GM19193 (cell line): ENCODE measurements around the gene MRTFA.

Source experiments
- POLR2A ChIP-seq: IDR thresholded peaks from 4 replicates; pipeline ENCODE4 v1.6.1; 2011; ENCODE audit not compliant: insufficient read depth, insufficient read length; ENCODE audit errors: extremely low read depth

Gene MRTFA

GRCh38 chr22:40434106-40434505 is 202.4 kb downstream of the MRTFA start:
- TF ChIP-seq POLR2A: no peak

- no peak for TF ChIP-seq POLR2A
These were observed 203.0 kb downstream of the MRTFA start for GRCh38 chr22:40433416-40434090.

DNA sequence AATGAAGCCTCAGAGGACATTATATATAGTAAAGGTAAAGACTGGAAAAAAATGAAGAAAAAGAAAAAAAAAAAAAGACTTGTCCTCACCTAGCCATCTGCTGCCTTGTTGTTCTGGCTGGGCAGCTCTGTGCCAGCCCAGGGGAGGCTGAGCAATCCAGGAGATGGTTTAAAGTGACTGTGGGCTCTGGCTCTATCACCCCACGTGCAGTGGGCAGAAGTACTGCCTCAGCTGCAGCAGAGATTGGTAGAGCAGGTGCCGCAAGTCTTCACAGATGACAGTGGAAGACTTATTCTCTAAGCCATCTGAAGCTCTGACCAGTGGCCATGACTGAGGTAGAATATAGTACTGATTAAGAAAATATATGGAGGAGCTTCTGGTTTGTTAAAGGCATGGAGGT is 203.9 kb downstream of the MRTFA start:
- TF ChIP-seq POLR2A: no peak

DNA sequence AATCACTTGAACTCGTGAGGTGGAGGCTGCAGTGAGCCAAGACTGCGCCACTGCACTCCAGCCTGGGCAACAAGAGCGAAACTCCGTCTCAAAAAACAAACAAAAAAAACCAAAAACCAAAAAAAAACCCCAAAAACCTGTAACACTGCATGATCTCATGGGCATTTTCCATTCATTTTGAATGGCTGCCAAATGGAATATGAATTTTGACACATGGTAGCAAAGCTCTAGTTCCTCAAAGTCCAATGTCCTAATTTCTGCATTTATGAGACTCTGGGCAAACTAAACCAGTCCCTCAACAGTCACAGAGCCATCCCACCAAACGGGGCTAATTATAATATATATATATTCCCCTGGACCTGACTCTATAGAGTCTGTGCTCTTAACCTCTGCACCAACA is 204.4 kb downstream of the MRTFA start:
- no peak for TF ChIP-seq POLR2A

GRCh38 chr22:40430991-40431390 is 205.5 kb downstream of the MRTFA start:
- no peak for TF ChIP-seq POLR2A

GRCh38 chr22:40429481-40429880 is 207.0 kb downstream of the MRTFA start:
- TF ChIP-seq POLR2A: no peak

DNA sequence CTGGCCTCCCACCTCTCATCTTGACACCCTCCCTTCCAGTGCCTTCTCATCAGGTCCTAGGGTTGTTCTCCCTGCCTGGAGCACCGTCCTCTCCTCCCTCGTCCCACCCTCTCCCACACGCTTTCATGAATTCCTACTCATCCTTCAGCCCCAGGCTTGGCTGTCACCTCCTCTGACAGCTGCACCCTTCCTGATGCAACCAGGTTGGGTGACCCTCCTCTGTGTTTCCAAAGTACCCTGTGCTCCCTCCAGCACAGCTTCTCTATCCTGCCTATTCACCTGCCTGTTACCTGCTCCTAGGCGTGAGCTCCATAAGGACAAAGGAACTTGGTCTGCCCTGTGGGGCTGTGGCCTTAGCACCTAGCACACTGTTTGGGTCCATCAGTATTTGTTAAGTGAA is 207.7 kb downstream of the MRTFA start:
- no peak for TF ChIP-seq POLR2A

GRCh38 chr22:40426594-40427333 is 209.8 kb downstream of the MRTFA start:
- TF ChIP-seq POLR2A: no peak

DNA sequence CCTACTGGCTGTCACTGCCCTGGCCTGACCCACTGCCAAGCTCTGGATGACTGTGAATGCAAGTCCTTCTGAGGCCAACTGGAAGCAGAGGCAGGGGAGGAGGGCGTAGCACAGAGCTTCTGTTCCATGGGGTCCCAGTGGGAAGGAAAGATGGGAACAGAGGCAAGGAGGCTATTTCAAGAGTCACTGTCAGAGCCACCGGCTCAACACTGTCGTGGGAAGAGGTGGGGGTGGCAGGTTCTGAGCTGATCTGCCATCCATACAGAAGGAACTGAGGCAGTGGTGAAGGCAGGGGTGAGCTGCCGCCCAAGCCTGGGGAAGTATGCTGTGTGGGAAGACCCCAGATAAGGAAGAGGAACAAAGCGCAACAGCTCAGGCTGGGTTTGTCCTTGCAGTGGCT is 211.4 kb downstream of the MRTFA start:
- no peak for TF ChIP-seq POLR2A

- TF ChIP-seq POLR2A: no peak
These were observed 212.5 kb downstream of the MRTFA start for GRCh38 chr22:40423882-40424640.

- TF ChIP-seq POLR2A: no peak
These were observed 213.2 kb downstream of the MRTFA start for GRCh38 chr22:40423310-40423688.

DNA sequence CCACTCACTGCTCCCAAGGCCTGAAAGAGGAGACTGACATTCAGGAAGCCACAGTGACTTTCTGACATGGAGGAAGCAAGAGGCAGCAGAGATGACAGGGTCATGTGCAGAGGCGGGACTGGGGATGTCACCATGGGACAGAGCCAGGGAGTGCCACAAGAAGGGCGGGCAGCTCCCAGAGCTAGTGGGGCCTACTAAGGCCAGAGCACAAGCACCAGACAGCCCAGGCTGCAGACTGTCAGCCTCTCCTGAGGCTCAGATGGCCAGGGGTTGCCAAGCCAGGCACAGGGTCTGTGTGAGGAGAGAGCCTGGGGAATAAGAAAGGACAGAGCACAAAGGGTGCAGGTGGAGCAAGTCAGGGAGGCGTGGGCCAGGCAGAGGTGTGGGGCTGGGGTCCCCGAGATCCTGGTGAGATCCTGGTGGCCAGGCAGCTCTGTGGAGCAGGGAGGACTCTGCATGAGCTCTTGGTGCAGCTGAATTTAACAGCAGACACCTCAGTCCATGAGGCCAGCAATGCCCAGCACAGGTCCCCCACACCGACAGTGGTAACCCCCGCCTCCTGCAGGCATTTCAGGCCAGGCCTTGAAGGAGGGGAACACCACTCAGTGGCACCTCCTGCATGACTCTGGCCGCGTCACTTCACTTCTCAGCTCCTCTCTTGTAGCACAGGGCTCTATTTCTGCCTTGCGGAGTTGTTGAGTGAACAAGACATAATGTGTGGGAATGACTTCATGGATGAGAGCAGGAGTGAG is 213.8 kb downstream of the MRTFA start:
- TF ChIP-seq POLR2A: no peak

DNA sequence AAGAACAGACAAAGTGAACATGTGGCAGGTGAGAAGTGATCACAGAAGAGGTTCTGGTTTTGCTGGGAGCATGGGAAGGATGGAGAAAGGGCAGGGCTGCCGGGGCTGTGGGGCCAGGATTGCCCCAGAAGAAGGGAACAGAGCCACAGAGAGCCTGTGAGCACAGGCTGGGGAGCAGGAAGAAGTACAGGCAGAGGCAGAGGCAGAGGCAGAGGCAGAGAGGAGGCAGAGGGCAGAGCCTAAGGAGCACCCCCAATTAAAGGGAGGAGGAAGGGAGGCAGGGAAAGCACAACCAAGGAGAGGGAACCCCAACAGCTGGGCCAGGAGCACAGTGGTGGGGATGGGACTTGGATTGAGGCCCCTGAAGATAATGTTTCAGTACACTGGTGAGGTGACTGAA is 214.6 kb downstream of the MRTFA start:
- TF ChIP-seq POLR2A: no peak

- no peak for TF ChIP-seq POLR2A
These were observed 215.5 kb downstream of the MRTFA start for GRCh38 chr22:40421082-40421350.

DNA sequence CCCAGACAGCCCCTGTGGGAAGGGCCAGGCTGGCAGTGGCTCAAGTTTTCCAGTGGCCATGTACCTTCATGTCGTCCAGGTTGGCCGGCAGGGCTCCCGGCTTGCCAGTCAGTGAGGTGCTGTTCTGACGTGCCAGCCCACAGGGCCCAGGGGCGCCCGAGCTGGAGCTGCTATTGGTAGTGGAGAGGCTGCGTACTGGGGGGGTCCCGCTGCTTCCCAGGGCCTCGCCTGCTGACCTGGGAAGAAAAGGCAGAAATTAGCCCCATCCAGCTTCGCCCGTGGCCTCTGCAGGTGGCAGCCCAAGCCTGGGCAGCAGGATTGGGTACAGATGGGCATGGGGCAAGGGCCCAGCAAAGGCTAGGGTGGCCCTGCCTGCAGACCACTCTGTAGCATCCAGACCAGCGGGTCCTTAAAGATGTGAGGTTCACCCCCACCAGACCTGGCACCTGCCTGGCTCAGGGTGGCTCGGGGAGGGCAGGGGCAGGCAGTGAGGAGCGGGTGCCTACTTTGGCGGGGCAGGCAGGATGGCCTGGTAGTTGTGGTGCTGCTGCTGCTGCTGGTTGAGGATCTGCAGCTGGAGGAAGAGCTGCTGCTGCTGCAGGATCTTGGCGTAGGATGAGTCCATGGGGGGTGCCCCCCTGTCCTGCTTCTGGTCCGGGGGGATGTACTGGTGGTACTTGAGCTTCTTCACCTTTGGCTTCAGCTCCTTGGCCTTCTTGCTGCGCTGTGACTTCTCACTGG is 216.0 kb downstream of the MRTFA start:
- TF ChIP-seq POLR2A: no peak

DNA sequence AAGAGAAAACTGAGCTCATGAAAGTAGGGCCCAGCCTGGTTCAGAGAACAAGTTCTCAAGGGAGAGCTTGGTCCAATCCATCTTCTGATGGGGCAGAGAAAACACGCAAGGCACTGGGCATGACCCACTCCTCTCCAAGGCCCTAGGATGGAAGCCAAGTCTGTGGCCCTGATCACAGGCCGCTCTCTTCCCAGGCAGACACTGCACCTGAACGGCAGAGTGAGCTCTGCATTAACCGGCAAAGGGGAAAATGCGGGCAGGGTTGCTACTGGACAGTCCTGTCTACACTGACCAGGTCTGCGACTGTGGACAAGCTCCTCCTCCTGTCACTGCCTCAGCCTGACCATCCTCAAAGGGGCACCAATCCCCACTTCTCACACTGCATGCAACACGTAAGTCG is 216.8 kb downstream of the MRTFA start:
- TF ChIP-seq POLR2A: no peak
